DOHH2 (cell line): ENCODE results near the gene ZNF85.
"Not testable (repeated sequence)": the region's sequence is repeated elsewhere in the genome, so short reads cannot be mapped to it uniquely, and the experiment has no call there.

Experiments used
- H3F3A ChIP-seq: fragments of 200-600 bp; sonication (generic), shearing (Covaris generic); 2 replicates; pipeline ENCODE4 v1.6.0; 2016; ENCODE audit warnings: antibody characterized with exemption, mild to moderate bottlenecking; ENCODE audit not compliant: control insufficient read depth, insufficient read depth
- H3K27ac ChIP-seq: fragments of 200-600 bp; sonication (generic); 2 replicates; pipeline ENCODE4 v1.5.1; 2014; ENCODE audit warnings: low read depth, mild to moderate bottlenecking, low read length, moderate library complexity
- H3K27me3 ChIP-seq: fragments of 200-600 bp; sonication (generic); 2 replicates; pipeline ENCODE4 v1.6.1; 2014; ENCODE audit warnings: mild to moderate bottlenecking, low read length, mixed read lengths; ENCODE audit not compliant: control insufficient read depth
- H3K36me3 ChIP-seq: fragments of 200-600 bp; sonication (generic); 2 replicates; pipeline ENCODE4 v1.6.1; 2014; ENCODE audit warnings: mild to moderate bottlenecking, low read length, moderate library complexity, mixed read lengths; ENCODE audit not compliant: control insufficient read depth
- H3K4me1 ChIP-seq: fragments of 200-600 bp; sonication (generic); 2 replicates; pipeline ENCODE4 v1.6.1; 2014; ENCODE audit warnings: mild to moderate bottlenecking, low read length, mixed read lengths; ENCODE audit not compliant: control insufficient read depth
- H3K4me2 ChIP-seq: fragments of 200-600 bp; sonication (generic); 2 replicates; pipeline ENCODE4 v1.6.0; 2014; ENCODE audit warnings: mild to moderate bottlenecking, low read length, moderate library complexity
- H3K4me3 ChIP-seq: fragments of 200-600 bp; sonication (generic); 2 replicates; pipeline ENCODE4 v1.5.1; 2014; ENCODE audit warnings: mild to moderate bottlenecking, low read length, mixed read lengths
- H3K79me2 ChIP-seq: fragments of 200-600 bp; sonication (generic); 2 replicates; pipeline ENCODE4 v1.6.1; 2014; ENCODE audit warnings: mild to moderate bottlenecking, low read length, mixed read lengths; ENCODE audit not compliant: control insufficient read depth
- H3K9me2 ChIP-seq: fragments of 200-600 bp; sonication (generic); replicated peaks from 2 replicates; pipeline ENCODE4 v1.6.1; 2014; ENCODE audit warnings: mild to moderate bottlenecking, low read length, mixed read lengths; ENCODE audit not compliant: control insufficient read depth
- H3K9me3 ChIP-seq: fragments of 200-600 bp; sonication (generic); 2 replicates; pipeline ENCODE4 v1.6.1; 2014; ENCODE audit warnings: antibody characterized with exemption, low read length, mixed read lengths; ENCODE audit not compliant: control insufficient read depth, insufficient read depth
- H4K20me1 ChIP-seq: fragments of 200-600 bp; sonication (generic); 2 replicates; pipeline ENCODE4 v1.6.0; 2014; ENCODE audit warnings: low read depth, mild to moderate bottlenecking, antibody characterized with exemption, low read length, moderate library complexity; ENCODE audit not compliant: control insufficient read depth, insufficient read depth
- EZH2phosphoT487 ChIP-seq: fragments of 200-600 bp; sonication (generic); IDR thresholded peaks from 2 replicates; pipeline ENCODE4 v1.6.1; 2017; ENCODE audit warnings: borderline replicate concordance, mild to moderate bottlenecking, antibody characterized with exemption, low read length, moderate library complexity, mixed read lengths
- TF ChIP-seq, protein P1 (sequence below): fragments of 200-600 bp; sonication (generic); IDR thresholded peaks from one replicate; pipeline ENCODE4 v1.5.1; 2014; ENCODE audit warnings: antibody characterized with exemption, mild to moderate bottlenecking, low read depth, low read length; ENCODE audit not compliant: poor library complexity, severe bottlenecking

Gene ZNF85

DNA sequence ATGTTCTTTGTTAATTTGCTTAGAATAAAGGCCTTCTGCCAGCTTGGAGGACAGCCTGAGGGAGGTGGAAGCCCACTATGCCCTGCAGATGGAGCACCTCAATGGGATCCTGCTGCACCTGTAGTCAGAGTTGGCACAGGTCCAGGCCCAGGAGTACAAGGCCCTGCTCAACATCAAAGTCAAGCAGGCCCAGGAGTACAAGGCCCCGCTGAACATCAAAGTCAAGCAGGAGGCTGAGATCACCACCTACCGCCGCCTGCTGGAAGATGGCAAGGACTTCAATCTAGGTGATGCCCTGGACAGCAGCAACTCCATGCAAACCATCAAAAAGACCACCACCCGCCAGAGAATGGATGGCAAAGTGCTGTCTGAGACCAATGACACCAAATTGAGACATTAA, 41.7 kb downstream of the ZNF85 start:
- Histone ChIP-seq H3K4me1 (no peaks in the 10 kb centered on the region), H3K27ac (no peak overlapping the region), H3K4me3 (no peak overlapping the region), H3K79me2 (no peaks in the 10 kb centered on the region), H3K27me3 (no peaks in the 10 kb centered on the region), H3F3A (no peaks in the 10 kb centered on the region), H3K4me2 (no peak overlapping the region), H3K9me2 (no peaks in the 10 kb centered on the region), H3K36me3 (no peaks in the 10 kb centered on the region), H4K20me1 (no peaks in the 10 kb centered on the region), H3K9me3 (no peaks in the 10 kb centered on the region; the same call in 1 of the 2 replicates)
- TF ChIP-seq, protein P1, sequence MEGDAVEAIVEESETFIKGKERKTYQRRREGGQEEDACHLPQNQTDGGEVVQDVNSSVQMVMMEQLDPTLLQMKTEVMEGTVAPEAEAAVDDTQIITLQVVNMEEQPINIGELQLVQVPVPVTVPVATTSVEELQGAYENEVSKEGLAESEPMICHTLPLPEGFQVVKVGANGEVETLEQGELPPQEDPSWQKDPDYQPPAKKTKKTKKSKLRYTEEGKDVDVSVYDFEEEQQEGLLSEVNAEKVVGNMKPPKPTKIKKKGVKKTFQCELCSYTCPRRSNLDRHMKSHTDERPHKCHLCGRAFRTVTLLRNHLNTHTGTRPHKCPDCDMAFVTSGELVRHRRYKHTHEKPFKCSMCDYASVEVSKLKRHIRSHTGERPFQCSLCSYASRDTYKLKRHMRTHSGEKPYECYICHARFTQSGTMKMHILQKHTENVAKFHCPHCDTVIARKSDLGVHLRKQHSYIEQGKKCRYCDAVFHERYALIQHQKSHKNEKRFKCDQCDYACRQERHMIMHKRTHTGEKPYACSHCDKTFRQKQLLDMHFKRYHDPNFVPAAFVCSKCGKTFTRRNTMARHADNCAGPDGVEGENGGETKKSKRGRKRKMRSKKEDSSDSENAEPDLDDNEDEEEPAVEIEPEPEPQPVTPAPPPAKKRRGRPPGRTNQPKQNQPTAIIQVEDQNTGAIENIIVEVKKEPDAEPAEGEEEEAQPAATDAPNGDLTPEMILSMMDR, result no peak
- TF ChIP-seq EZH2phosphoT487, result no peak

GRCh38 chr19:20968092-20968491, 45.0 kb downstream of the ZNF85 start:
- no peak overlapping the region for H3K27ac ChIP-seq
- H3K36me3 ChIP-seq, result no peaks in the 10 kb centered on the region
- no peaks in the 10 kb centered on the region for H4K20me1 ChIP-seq
- no peaks in the 10 kb centered on the region for H3K79me2 ChIP-seq
- no peaks in the 10 kb centered on the region for H3F3A ChIP-seq
- no peaks in the 10 kb centered on the region for H3K9me2 ChIP-seq
- TF ChIP-seq, protein P1, result no peak
- no peaks in the 10 kb centered on the region for H3K27me3 ChIP-seq
- peaks cover 5% of the 10 kb centered on the region; the same call in 1 of the 2 replicates for H3K9me3 ChIP-seq
- no peaks in the 10 kb centered on the region for H3K4me1 ChIP-seq
- H3K4me3 ChIP-seq, result no peak overlapping the region
- H3K4me2 ChIP-seq, result no peak overlapping the region

DNA sequence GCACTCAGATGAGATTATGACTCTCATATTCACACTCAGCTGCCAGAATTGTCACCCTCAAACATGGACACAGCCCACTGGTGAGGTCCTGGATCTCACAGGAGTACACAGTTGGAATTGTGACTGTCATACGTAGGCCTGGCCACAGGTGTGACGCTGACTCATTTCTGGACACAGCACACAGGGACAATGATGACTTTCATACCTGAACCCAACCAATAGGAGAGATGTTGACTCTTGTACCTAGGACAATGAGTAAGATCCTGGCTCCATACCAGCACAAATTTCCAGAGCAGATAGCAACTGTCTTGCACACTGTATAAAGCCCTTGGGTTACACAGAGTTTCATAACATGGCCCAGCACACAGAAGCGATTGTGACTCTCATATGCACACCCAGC, 46.4 kb downstream of the ZNF85 start:
- H3K4me2 ChIP-seq, result no peak overlapping the region
- TF ChIP-seq, protein P1, result no peak
- no peak for TF ChIP-seq EZH2phosphoT487
- H3K27me3 ChIP-seq, result no peaks in the 10 kb centered on the region
- H3K9me3 ChIP-seq, result peaks cover 5% of the 10 kb centered on the region; the same call in 1 of the 2 replicates
- H3F3A ChIP-seq, result no peaks in the 10 kb centered on the region
- no peak overlapping the region for H3K4me3 ChIP-seq
- no peak overlapping the region for H3K27ac ChIP-seq
- no peaks in the 10 kb centered on the region for H4K20me1 ChIP-seq
- no peaks in the 10 kb centered on the region for H3K36me3 ChIP-seq
- no peaks in the 10 kb centered on the region for H3K4me1 ChIP-seq
- H3K79me2 ChIP-seq, result no peaks in the 10 kb centered on the region
- H3K9me2 ChIP-seq, result no peaks in the 10 kb centered on the region

GRCh38 chr19:20969898-20970297, 46.8 kb downstream of the ZNF85 start:
- peaks cover 5% of the 10 kb centered on the region; the same call in 1 of the 2 replicates for H3K9me3 ChIP-seq
- TF ChIP-seq EZH2phosphoT487, result no peak
- TF ChIP-seq, protein P1, result no peak
- H3F3A ChIP-seq, result no peaks in the 10 kb centered on the region
- no peak overlapping the region for H3K27ac ChIP-seq
- H3K9me2 ChIP-seq, result no peaks in the 10 kb centered on the region
- no peak overlapping the region for H3K4me3 ChIP-seq
- no peaks in the 10 kb centered on the region for H3K36me3 ChIP-seq
- H3K27me3 ChIP-seq, result no peaks in the 10 kb centered on the region
- no peaks in the 10 kb centered on the region for H4K20me1 ChIP-seq
- no peak overlapping the region for H3K4me2 ChIP-seq
- H3K4me1 ChIP-seq, result no peaks in the 10 kb centered on the region
- H3K79me2 ChIP-seq, result no peaks in the 10 kb centered on the region

DNA sequence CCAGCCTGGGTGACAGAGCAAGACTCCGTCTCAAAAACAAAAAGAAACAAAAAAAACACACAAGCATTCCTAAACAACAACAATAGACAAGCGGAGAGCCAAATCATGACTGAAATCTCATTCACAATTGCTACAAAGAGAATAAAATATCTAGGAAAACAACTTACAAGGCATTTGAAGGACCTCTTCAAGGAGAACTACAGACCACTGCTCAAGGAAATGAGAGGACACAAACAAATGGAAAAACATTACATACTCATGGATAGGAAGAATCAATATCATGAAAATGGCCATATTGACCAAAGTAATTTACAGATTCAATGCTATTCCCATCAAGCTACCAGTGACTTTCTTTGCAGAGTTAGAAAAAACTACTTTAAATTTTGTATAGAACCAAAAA, 69.7 kb downstream of the ZNF85 start:
- H3K27me3 ChIP-seq, H3K4me1 ChIP-seq, H3K9me2 ChIP-seq, H3K79me2 ChIP-seq, H4K20me1 ChIP-seq, H3K4me3 ChIP-seq, H3K4me2 ChIP-seq, H3K36me3 ChIP-seq, H3F3A ChIP-seq, H3K27ac ChIP-seq, H3K9me3 ChIP-seq: not testable (repeated sequence)
